ENCODE results near the gene ABLIM3.

- TF ChIP-seq ZNF274 (IDR thresholded peaks at IDR 0.05; ENCODE audit: low read depth, low read length) (no peak), YY1 (IDR thresholded peaks at IDR 0.05; ENCODE audit: insufficient read depth, insufficient read length) (no peak)
Observed at GRCh38 chr5:149134778-149135500, 6.4 kb upstream of the ABLIM3 start.
